HCT116 (cell line): ENCODE data around the gene WIPF3.

Experiments
- CTCF ChIP-seq, 3 experiments: fragments of 200-600 bp in 1 of 3; sonication (generic) in 1 of 3; IDR thresholded peaks in 2 of 3; conservative IDR thresholded peaks in 1 of 3; 2 replicates each; pipeline ENCODE4 v1.5.1; 2012 to 2017; ENCODE audit warnings: low read depth in 2 of 3, low read length in 2 of 3, antibody characterized with exemption in 1 of 3, borderline replicate concordance in 1 of 3, control low read depth in 1 of 3, mild to moderate bottlenecking in 1 of 3, mixed read lengths in 1 of 3, mixed run types in 1 of 3, moderate library complexity in 1 of 3; ENCODE audit not compliant: insufficient read depth in 1 of 3
- EZH2 ChIP-seq: fragments of 200-600 bp; sonication (generic); IDR thresholded peaks from 2 replicates; pipeline ENCODE4 v1.6.1; 2017; ENCODE audit warnings: antibody characterized with exemption, mixed run types
- JUND ChIP-seq: IDR thresholded peaks from 2 replicates; pipeline ENCODE4 v1.6.1; 2012
- POLR2A ChIP-seq: IDR thresholded peaks from 2 replicates; pipeline ENCODE4 v1.7.0; 2011; ENCODE audit warnings: borderline replicate concordance; ENCODE audit not compliant: insufficient read depth, insufficient read length; ENCODE audit errors: extremely low read depth
- RAD21 ChIP-seq: IDR thresholded peaks from 2 replicates; pipeline ENCODE4 v1.6.1; 2012; ENCODE audit warnings: low read depth, mild to moderate bottlenecking
- REST ChIP-seq: IDR thresholded peaks from 2 replicates; pipeline ENCODE4 v1.6.1; 2012; ENCODE audit warnings: low read depth
- YY1 ChIP-seq: IDR thresholded peaks from 2 replicates; pipeline ENCODE4 v1.6.1; 2011; ENCODE audit warnings: low read length, low read depth, moderate library complexity, mild to moderate bottlenecking; ENCODE audit not compliant: insufficient replicate concordance; ENCODE audit errors: extremely low read depth
- ZNF274 ChIP-seq: fragments of 200-500 bp; sonication (Bioruptor generic); IDR thresholded peaks from 2 replicates; pipeline ENCODE4 v1.6.1; 2014; ENCODE audit warnings: mild to moderate bottlenecking, low read depth, low read length, inconsistent platforms

GRCh38 chr7:29831705-29832104 is 25.4 kb downstream of the WIPF3 start:
- no peak for TF ChIP-seq CTCF (IDR thresholded peaks at IDR 0.05 in 2 of 3, conservative IDR thresholded peaks at IDR 0.05 in 1 of 3; ENCODE audit: borderline replicate concordance in 1 of 3, insufficient read depth in 1 of 3, low read depth in 2 of 3, low read length in 2 of 3)
- no peak for TF ChIP-seq POLR2A
- TF ChIP-seq REST: no peak
- TF ChIP-seq RAD21: no peak
- TF ChIP-seq YY1: no peak
- no peak for TF ChIP-seq JUND
- TF ChIP-seq ZNF274: no peak
- TF ChIP-seq EZH2: no peak
